Keratinocyte (primary cell): Measurements from ENCODE around the gene RGS17. TPM values are rescaled to one million over a fixed set of nuclear protein-coding genes. Genes with fewer than 3 reads are reported as not detected.

Experiments used
- DNase-seq: peaks from one replicate; pipeline ENCODE4 v3.0.0-alpha.2; 2011; ENCODE audit warnings: low read depth, missing footprints, low spot score
- FAIRE-seq: peaks from 2 replicates; lab custom pipeline; 2011; peaks lifted over from hg19 to GRCh38; lab: Jason Lieb, UNC
- H2AFZ ChIP-seq: 2 replicates; pipeline ENCODE4 v1.6.0; 2012; ENCODE audit warnings: low read length, control low read depth, inconsistent platforms; ENCODE audit not compliant: control insufficient read depth
- H3K27ac ChIP-seq: 2 replicates; pipeline ENCODE4 v1.5.1; 2011; ENCODE audit warnings: low read length; ENCODE audit not compliant: control insufficient read depth, insufficient read depth
- H3K27me3 ChIP-seq: 3 replicates; pipeline ENCODE4 v1.6.0; 2011; ENCODE audit warnings: low read length; ENCODE audit not compliant: control insufficient read depth, insufficient read depth; ENCODE audit errors: extremely low read depth
- H3K36me3 ChIP-seq, 2 experiments: 2 replicates in 1 of 2; 3 replicates in 1 of 2; pipeline ENCODE4 v1.5.1; 2011; ENCODE audit warnings: low read length in 2 of 2, mild to moderate bottlenecking in 1 of 2; ENCODE audit not compliant: control insufficient read depth in 2 of 2, insufficient read depth in 2 of 2; ENCODE audit errors: extremely low read depth in 1 of 2
- H3K4me1 ChIP-seq: 3 replicates; pipeline ENCODE4 v1.5.1; 2011; ENCODE audit warnings: low read length; ENCODE audit not compliant: control insufficient read depth, insufficient read depth; ENCODE audit errors: extremely low read depth
- H3K4me2 ChIP-seq: 3 replicates; pipeline ENCODE4 v1.6.0; 2011; ENCODE audit warnings: low read depth, low read length; ENCODE audit not compliant: control insufficient read depth, insufficient read depth; ENCODE audit errors: extremely low read depth
- H3K4me3 ChIP-seq, 3 experiments: fragments of 200-600 bp in 1 of 3; sonication (generic) in 1 of 3; 2 replicates in 2 of 3; 3 replicates in 1 of 3; pipeline ENCODE4 v1.5.1; 2011 to 2016; ENCODE audit warnings: low read length in 3 of 3, mild to moderate bottlenecking in 3 of 3, control low read depth in 2 of 3, inconsistent platforms in 1 of 3, low read depth in 1 of 3, mixed read lengths in 1 of 3, mixed run types in 1 of 3, moderate library complexity in 1 of 3; ENCODE audit not compliant: control insufficient read depth in 2 of 3, insufficient read depth in 2 of 3; ENCODE audit errors: extremely low read depth in 1 of 3
- H3K79me2 ChIP-seq: 2 replicates; pipeline ENCODE4 v1.6.0; 2012; ENCODE audit warnings: low read length; ENCODE audit not compliant: control insufficient read depth, insufficient read depth
- H3K9ac ChIP-seq: 3 replicates; pipeline ENCODE4 v1.6.0; 2011; ENCODE audit warnings: low read length; ENCODE audit not compliant: control insufficient read depth, insufficient read depth; ENCODE audit errors: extremely low read depth
- H3K9me1 ChIP-seq: 3 replicates; pipeline ENCODE4 v1.6.0; 2011; ENCODE audit warnings: low read length; ENCODE audit not compliant: control insufficient read depth, insufficient read depth; ENCODE audit errors: extremely low read depth
- H3K9me3 ChIP-seq: 2 replicates; pipeline ENCODE4 v1.5.1; 2012; ENCODE audit warnings: low read depth, low read length; ENCODE audit not compliant: control insufficient read depth
- H4K20me1 ChIP-seq: 3 replicates; pipeline ENCODE4 v1.6.0; 2011; ENCODE audit warnings: low read length; ENCODE audit not compliant: control insufficient read depth, insufficient read depth; ENCODE audit errors: extremely low read depth
- CTCF ChIP-seq, 3 experiments: IDR thresholded peaks in 1 of 3; conservative IDR thresholded peaks in 1 of 3; optimal IDR thresholded peaks in 1 of 3; 2 replicates in 2 of 3; 3 replicates in 1 of 3; pipeline versions ENCODE3 to v1.5.1; 2011; ENCODE audit warnings: low read length in 3 of 3, mild to moderate bottlenecking in 3 of 3, moderate library complexity in 2 of 3, control low read depth in 1 of 3, inconsistent platforms in 1 of 3; ENCODE audit not compliant: insufficient read depth in 2 of 3; ENCODE audit errors: extremely low read depth in 1 of 3
- EZH2 ChIP-seq: IDR thresholded peaks from one replicate; pipeline ENCODE4 v1.6.1; 2012; ENCODE audit warnings: inconsistent platforms, mild to moderate bottlenecking, low read length, moderate library complexity
- dilution Hi-C: fragments of 300-500 bp; cut with MboI; formaldehyde crosslinking; loops from one replicate; pipeline ENCODE4 v1.7.0; 2020; ENCODE audit warnings: low sequenced_read_pairs; ENCODE audit not compliant: extremely low pct_ligation_motif_present
- polyA plus RNA-seq, 5 experiments: library from polyadenylated mRNA; depleted of rRNA in 3 of 5; stranded (reverse) in 3 of 5; stranded (forward) in 1 of 5; unstranded in 1 of 5; fragments of >200 nt; gene quantifications; 1 replicate in 1 of 5; 2 replicates in 3 of 5; 3 replicates in 1 of 5; pipeline versions ENCODE4 v1.2.1 to v1.2.3, GENCODE V29; 2011 to 2012; ENCODE audit warnings: missing spikeins in 2 of 5, low read depth in 1 of 5, low replicate concordance in 1 of 5

Gene RGS17
- polyA plus RNA-seq, 1 donor (not counting 4 experiments of a cell fraction or from before 2014, with no cell fraction given): 0.22 TPM

DNA sequence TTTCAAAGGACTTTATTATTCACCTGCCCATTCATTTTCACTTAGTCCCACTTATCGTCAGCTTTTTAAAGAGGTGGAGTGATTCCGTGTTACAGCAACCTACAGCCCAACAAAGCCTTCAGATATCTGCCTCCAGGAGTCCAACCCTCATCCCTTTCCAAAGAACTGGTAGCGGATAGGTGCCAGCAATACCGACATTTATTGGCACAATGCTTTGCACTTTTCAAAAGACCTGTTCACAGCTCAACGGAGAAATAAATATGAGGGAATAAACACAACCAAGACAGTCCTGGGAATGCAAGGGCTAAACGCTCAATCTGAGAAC lies 127.8 kb downstream of the RGS17 start:
- H3K4me2 ChIP-seq: peak overlapping the region; percentile 99
- no peak for DNase-seq
- FAIRE-seq: peak; percentile 34
- H3K4me3 ChIP-seq: peak overlapping the region; percentile 55 to 99 (median 98)
- TF ChIP-seq EZH2 (no peak), CTCF (optimal IDR thresholded peaks at IDR 0.05 in 1 of 3, IDR thresholded peaks at IDR 0.05 in 1 of 3, conservative IDR thresholded peaks at IDR 0.05 in 1 of 3; ENCODE audit: extremely low read depth in 1 of 3, insufficient read depth in 2 of 3, low read length in 3 of 3) (no peak)
- H3K9me1 ChIP-seq: no peaks in the 10 kb centered on the region
- peak overlapping the region; percentile 93 for H3K9ac ChIP-seq
- dilution Hi-C loops: no loop called here
- no peaks in the 10 kb centered on the region for H3K27me3 ChIP-seq
- peaks cover 0 to 12% of the 10 kb centered on the region in 2 experiments for H3K36me3 ChIP-seq
- H3K27ac ChIP-seq: peak overlapping the region; percentile 90
- peaks cover 15% of the 10 kb centered on the region for H3K4me1 ChIP-seq
- peak overlapping the region; percentile 97 for H2AFZ ChIP-seq
- H3K79me2 ChIP-seq: peaks cover 43% of the 10 kb centered on the region
- H3K9me3 ChIP-seq: no peaks in the 10 kb centered on the region
- H4K20me1 ChIP-seq: peaks cover 3% of the 10 kb centered on the region

DNA sequence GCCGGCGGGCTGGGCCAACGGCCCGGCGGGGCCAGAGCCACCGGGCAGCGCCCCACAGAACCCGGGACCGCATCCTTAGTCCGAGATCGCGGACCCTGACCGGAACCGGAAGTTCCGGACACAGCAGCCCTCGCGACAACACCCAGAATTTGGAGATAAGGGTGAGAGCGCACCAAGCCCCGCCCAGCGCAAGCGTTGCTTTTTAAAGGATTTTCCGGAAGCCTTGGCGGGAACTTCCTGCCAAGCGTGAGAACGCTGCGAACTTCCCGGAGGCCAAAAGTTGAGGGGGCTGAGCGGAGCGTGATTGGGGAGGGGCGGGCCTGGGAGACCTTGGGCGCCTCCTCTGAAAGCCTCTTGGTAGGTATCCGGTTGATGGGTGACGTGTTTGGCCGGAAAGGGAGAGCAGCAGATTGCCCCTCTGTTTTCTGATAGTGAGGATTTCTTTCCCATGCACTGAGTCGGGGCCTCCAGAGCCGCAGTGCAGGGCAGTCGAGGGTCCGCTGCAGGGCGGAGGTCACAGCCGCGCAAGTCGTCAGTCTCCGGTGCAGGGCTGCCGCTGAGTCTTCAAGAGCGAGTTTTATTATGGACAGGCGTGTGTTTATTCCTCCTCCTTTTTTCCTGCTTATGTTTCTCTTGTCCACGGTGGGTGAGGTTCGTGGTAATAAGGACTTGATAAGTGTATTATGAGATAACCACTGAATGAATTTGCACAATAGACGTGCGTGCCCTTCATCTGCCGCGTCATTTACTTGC lies 128.3 kb downstream of the RGS17 start, which contains the start of gene MTRF1L:
TSS of gene MTRF1L (minus strand) at position 97 of the 753 bp plus-strand sequence. CDS start at position 73, 24 bp downstream.
- TF ChIP-seq CTCF (optimal IDR thresholded peaks at IDR 0.05 in 1 of 3, IDR thresholded peaks at IDR 0.05 in 1 of 3, conservative IDR thresholded peaks at IDR 0.05 in 1 of 3; ENCODE audit: extremely low read depth in 1 of 3, insufficient read depth in 2 of 3, low read length in 3 of 3): no peak
- no peak for TF ChIP-seq EZH2
- peak; percentile 55 for DNase-seq
- peaks cover 15% of the 10 kb centered on the region for H3K4me1 ChIP-seq
- H2AFZ ChIP-seq: peak within 1 kb of the TSS; percentile 97
- peaks cover 3% of the 10 kb centered on the region for H4K20me1 ChIP-seq
- dilution Hi-C loops: no loop called here
- H3K27ac ChIP-seq: peak within 1 kb of the TSS; percentile 90
- peak; percentile 76 for FAIRE-seq
- peaks cover 47% of the 10 kb centered on the region for H3K79me2 ChIP-seq
- peak within 1 kb of the TSS; percentile 55 to 99 (median 98) for H3K4me3 ChIP-seq
- peak within 1 kb of the TSS; percentile 93 for H3K9ac ChIP-seq
- H3K27me3 ChIP-seq: no peaks in the 10 kb centered on the region
- peak within 1 kb of the TSS; percentile 99 for H3K4me2 ChIP-seq
- H3K9me1 ChIP-seq: no peaks in the 10 kb centered on the region
- no peaks in the 10 kb centered on the region for H3K9me3 ChIP-seq
- H3K36me3 ChIP-seq: peaks cover 0 to 15% of the 10 kb centered on the region in 2 experiments
